IPS-18c (cell line): ENCODE data around the gene IPO13.

Experiments used
- H3K4me3 ChIP-seq: 2 replicates; pipeline ENCODE4 v1.7.0; 2013; ENCODE audit warnings: low read depth, mild to moderate bottlenecking, low read length, moderate library complexity; ENCODE audit not compliant: insufficient read depth
- H3K9me3 ChIP-seq: one replicate; pipeline ENCODE4 v1.6.1; 2013; ENCODE audit warnings: mild to moderate bottlenecking, low read length, moderate library complexity; ENCODE audit not compliant: control insufficient read depth, insufficient read depth

Gene IPO13

GRCh38 chr1:43991476-43992231 is 44.9 kb downstream of the IPO13 start, which contains the start of gene CCDC24:
CCDC24 (plus strand) TSS chr1:43991599; CDS start chr1:43991879, 280 bp downstream.
- H3K9me3 ChIP-seq = no peaks in the 10 kb centered on the region
- H3K4me3 ChIP-seq = peak within 1 kb of the TSS; percentile 77

DNA sequence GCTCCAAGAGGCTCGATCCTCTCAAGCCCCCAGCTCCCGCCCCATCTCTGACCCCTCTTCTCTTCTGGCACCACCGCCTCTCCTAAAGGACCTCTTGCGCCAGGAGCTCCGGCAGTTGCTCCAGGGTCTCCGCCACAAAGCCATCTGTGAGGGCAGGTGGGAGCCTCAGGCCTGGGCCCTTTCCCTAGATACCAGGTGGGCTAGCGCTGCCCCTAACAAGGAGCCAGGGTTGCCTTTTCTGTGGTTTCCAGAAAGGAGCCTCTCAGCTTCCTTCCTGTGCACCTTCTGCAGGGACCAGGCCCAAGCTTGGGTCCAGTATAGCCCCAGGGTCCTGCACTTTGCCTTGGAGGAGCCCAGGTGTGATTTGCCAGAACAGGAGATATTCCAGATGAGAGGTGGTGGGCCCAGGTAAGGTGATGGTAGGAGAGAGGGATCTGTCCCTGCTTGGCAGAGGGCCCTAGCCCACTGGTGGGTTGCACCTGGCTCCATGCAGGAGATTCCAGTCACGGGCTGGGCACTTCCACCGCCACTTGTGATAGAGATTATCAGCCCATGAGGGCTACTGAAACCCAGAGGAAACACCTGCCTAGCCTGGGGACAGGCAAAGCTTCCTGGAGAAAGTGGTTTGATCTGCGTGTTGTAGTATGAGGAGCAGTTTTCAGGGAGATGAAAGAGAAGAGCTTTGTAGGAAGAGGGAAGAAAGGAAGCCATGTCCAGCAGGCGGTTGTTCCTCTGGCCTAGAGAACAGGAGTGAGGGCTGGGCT is 45.7 kb downstream of the IPO13 start:
- no peaks in the 10 kb centered on the region for H3K9me3 ChIP-seq
- peak overlapping the region; percentile 77 for H3K4me3 ChIP-seq

GRCh38 chr1:43993206-43993914 is 46.6 kb downstream of the IPO13 start:
- H3K4me3 ChIP-seq = no peak overlapping the region
- no peaks in the 10 kb centered on the region for H3K9me3 ChIP-seq

DNA sequence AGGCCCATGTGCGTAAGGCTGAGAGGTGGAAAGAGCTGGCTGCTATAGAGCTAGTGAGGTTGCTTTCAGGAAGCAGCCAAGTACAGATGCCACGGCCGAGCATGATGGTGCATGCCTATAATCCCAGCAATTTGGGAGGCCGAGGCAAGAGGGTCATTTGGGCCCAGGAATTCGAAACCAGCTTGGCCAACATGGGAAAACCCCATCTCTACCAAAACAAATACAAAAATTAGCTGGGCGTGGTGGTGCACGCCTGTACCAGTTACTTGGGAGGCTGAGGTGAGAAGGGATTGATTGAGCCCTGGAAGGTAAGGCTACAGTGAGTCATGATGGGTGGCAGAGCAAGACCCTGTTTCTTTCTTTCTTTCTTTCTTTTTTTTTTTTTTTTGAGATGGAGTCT is 47.3 kb downstream of the IPO13 start:
- Histone ChIP-seq H3K9me3 (no peaks in the 10 kb centered on the region), H3K4me3 (no peak overlapping the region)

DNA sequence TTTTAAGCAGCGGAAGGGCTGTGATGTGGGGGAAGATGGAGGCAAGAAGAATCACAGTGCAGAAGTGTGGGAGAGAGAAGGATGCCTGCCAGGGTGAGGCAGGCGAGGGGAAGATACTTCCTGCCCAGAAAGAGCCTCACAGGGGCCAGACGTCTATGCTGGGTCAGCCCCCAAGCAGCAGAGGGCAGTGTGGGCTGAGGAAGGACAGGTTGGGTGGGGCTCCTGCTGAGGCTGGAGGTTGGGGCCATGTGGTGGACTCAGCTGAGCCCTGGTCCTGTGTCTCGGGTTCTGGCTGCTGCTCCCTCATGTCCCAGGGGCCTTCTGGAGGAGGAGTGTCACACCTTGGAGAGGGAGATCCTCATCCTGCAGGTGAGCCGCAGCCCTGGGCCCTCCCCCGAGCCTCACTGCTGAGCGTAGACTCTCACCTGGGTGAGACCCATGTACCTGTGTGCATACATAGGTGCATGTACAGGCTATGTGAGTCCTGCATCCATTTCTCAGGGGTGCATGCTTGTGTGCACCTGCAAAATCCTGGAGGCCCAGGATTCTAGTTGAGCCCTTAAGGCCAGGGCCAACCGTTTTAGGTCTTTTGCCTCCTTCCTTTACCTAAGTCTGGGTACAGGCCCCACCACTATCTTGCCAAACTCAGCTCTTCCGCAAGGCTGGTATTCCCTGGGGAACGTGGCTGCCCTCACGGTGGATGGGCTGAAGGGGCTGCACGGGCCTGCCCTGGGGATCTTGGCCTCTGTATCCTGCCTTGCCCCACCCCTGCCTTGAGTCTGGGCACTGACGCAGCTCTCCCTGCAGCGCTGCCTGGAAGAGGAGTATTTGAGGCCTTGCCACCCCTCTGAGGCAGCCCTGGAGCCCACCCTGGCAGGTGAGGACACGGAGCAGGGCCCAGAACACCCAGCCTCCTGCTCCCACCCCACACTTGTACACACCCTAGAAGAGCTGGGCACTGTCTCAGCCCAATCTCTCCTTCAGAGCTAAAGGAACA is 48.3 kb downstream of the IPO13 start:
- no peaks in the 10 kb centered on the region for H3K9me3 ChIP-seq
- H3K4me3 ChIP-seq = no peak overlapping the region

DNA sequence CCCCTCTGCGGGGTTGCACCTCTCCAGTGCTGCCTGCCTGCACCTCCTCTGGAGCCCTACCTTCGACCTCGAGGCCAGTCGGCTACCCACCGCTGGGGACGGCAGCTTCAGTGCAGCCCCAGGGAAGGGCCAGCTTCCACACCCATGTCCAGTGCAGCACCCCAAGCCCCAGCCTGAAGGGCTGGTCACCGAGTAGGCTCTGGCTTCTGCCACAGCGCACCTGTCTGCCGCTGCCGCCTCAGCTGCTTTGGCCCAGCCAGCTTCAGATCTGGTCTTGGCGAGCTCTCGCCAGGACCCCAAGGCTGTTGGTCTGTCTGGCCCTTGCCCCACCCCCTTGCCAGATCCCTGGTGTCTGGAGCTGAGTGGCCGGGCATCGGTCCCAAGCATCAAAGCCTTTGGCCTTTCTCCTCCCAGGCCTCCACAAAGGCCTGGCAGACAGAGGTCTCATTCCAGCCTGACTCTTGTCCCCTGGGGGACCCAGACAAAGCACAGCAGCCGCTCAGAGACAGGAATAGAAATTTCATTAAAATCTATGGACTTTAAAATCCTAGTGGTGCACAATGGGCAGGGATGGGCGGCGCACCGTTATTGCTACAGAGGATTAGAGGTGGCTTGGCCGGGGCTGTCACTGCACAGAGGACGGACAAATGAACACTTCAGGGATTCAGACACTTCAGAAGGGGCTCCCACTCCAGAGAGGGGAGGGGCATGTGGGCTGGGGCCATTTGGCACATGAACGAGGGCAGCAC is 49.4 kb downstream of the IPO13 start:
- Histone ChIP-seq H3K9me3 (no peaks in the 10 kb centered on the region), H3K4me3 (no peak overlapping the region)

DNA sequence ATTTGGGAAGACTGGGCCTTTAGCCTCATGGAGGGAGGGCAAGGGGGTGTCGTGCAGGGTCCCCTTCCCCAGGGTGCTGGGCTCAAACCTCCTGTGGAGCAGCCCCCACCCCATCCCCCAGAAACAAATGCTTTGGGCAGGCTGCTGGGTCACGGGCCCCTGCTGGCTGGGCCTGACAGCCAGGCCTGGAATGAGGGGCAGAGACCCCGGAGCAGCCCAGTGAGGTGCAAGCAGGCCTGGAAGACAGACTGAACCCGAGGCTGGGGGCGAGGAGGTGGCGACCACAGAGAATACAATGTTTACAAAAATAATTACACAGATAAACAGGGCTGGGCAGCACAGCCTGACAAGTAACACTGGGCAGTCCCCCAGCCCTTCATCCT is 50.0 kb downstream of the IPO13 start:
- Histone ChIP-seq H3K9me3 (no peaks in the 10 kb centered on the region), H3K4me3 (no peak overlapping the region)

GRCh38 chr1:43997295-43997999 is 50.7 kb downstream of the IPO13 start:
- no peak overlapping the region for H3K4me3 ChIP-seq
- no peaks in the 10 kb centered on the region for H3K9me3 ChIP-seq

DNA sequence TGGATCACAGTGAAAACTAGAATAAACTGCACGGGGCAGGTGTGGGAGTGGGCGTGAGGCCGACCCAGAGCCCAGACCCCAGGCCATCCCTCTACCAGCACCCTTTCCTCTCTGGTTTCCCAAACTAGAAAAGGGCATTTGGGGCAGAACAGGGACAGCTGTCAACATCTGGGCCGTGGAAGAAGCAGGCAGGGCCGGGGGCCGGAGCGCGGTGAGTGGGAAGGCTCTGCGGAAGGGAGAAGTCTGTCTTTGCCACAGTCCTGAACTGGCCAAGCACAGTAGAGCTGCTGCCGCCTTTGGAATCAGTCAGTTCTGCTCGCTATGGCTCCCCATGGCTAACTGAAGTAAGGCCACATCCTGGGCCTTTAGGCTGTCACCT is 51.2 kb downstream of the IPO13 start:
- H3K4me3 ChIP-seq = no peak overlapping the region
- H3K9me3 ChIP-seq = no peaks in the 10 kb centered on the region

- Histone ChIP-seq H3K9me3 (no peaks in the 10 kb centered on the region), H3K4me3 (no peak overlapping the region)
These were observed 52.7 kb downstream of the IPO13 start for GRCh38 chr1:43999455-43999854.

DNA sequence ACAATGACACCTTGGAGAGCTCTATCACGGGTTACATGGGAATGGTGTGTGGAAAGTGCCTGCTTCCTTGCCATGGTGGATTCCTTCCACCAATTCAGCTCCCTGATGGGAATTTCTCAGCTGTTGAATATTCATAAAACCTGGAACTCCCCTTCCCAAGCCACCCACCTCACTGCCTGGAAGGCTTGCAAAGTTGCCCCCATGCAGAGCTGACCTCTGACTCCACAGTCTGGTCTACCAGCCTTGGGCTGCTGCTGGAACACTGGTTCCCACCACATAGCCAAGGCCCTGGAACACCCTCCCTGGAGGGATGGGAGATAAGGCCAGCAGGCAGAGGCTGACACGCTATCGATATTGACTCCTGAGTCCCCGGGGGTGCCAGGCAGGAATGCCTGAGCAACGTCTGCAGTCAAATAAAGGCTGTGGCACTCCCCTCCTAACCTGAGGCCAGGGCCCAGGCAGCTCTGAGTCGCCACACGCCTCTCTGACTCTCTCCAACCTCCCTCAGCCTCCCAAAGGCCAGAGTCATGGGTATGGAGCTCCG is 53.4 kb downstream of the IPO13 start:
- Histone ChIP-seq H3K4me3 (no peak overlapping the region), H3K9me3 (no peaks in the 10 kb centered on the region)

DNA sequence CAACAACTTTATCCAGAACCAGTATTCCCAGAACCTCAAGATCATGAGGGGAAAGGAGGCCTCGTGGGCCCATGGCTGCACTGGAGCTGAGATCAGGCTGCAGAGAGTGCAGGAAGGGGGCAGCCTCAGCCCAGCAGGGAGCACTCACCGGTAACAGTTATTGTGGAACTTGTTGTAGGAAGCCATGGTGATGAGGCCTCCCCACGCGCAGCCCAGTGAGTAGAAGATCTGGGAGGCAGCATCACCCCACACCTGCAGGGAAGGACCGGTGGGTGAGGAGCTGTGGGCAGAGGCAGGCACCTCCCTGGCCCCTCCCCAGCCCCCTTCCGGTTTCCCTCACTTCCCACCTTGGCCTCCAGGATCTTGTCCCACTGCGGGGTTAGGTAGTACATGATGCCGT is 55.4 kb downstream of the IPO13 start:
- no peak overlapping the region for H3K4me3 ChIP-seq
- no peaks in the 10 kb centered on the region for H3K9me3 ChIP-seq

GRCh38 chr1:44002606-44003157 is 55.9 kb downstream of the IPO13 start:
- Histone ChIP-seq H3K9me3 (no peaks in the 10 kb centered on the region), H3K4me3 (no peak overlapping the region)

DNA sequence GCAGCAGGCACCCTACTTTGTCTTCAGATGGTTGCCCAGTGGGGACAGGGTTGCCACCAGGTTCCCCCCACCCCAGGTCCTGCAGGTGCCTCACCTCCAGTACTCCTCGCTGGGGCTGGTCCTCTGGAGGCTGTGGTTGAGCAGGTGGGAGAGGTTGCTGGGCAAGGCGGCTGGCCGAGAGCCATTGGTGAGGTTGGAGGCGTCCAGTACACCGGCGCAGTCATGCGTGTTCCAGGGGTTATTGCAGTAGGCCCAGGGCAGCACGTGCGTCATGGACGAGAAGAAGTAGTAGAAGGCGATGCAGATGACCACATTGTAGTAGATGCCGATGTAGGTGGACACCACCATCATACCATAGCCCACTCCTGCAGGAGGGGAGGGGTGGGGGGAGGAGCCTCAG is 61.5 kb downstream of the IPO13 start:
- Histone ChIP-seq H3K9me3 (no peaks in the 10 kb centered on the region), H3K4me3 (no peak overlapping the region)

DNA sequence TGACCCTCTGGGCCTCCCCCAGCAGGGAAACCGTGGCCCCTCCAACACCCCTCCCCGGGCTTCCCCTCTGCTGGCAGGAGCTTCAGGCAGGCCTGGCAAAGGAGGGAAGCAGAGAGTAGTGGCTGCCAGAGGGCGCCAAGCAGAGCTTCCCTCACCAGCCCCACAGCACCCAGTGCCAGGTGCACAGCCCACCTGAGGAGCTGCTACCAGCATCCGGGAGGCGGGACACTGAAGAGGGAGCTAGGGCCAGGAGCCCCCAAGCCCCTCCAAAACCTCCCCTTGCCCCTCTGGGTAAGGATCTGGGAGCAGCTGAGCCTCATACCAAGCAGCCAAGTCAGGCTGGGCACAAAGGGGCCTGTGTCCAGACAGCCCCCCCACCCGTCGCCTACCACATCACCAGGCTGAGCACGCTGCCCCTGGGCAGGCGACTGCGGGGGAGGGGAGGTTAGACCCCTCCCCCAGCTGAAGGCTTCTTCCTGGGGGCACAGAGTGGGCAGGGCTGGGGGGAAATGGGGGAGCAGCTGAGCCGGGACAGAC is 64.3 kb downstream of the IPO13 start:
- no peak overlapping the region for H3K4me3 ChIP-seq

More for the DNA sequence above, 64.3 kb downstream of the IPO13 start:
- no peaks in the 10 kb centered on the region for H3K9me3 ChIP-seq
